H1 (cell line): ENCODE results near the gene DNM2.

Source experiments
- ASH2L ChIP-seq: fragments of 200-600, 300-600 bp; sonication (generic); IDR thresholded peaks from one replicate; pipeline ENCODE4 v1.7.1; 2017; ENCODE audit warnings: low read length
- CBX5 ChIP-seq: fragments of 300-800, 300-1000 bp; sonication (generic); IDR thresholded peaks from 2 replicates; pipeline ENCODE4 v1.7.1; 2016; ENCODE audit warnings: antibody characterized with exemption, low read length, low read depth
- CHD2 ChIP-seq: IDR thresholded peaks from 2 replicates; pipeline ENCODE4 v1.6.1; 2012; ENCODE audit warnings: low read length, improper control_type of control experiment
- FOSL1 ChIP-seq: IDR thresholded peaks from 2 replicates; pipeline ENCODE4 v1.6.1; 2011; ENCODE audit warnings: mild to moderate bottlenecking, low read depth, low read length, moderate library complexity; ENCODE audit not compliant: insufficient read depth
- HDAC2 ChIP-seq, 2 experiments: fragments of 300-600 bp in 1 of 2; sonication (generic) in 1 of 2; IDR thresholded peaks; 2 replicates each; pipeline ENCODE4 v1.6.1; 2011 to 2012; ENCODE audit warnings: low read depth in 2 of 2, low read length in 2 of 2, mild to moderate bottlenecking in 2 of 2, moderate library complexity in 2 of 2, borderline replicate concordance in 1 of 2, inconsistent platforms in 1 of 2
- HDAC6 ChIP-seq: IDR thresholded peaks from one replicate; pipeline ENCODE4 v1.7.1; 2012; ENCODE audit warnings: low read depth, mild to moderate bottlenecking, inconsistent platforms, low read length, moderate library complexity
- JUND ChIP-seq: IDR thresholded peaks from 2 replicates; pipeline ENCODE4 v1.6.1; 2011; ENCODE audit warnings: mild to moderate bottlenecking, improper control_type of control experiment, low read length
- POLR2A ChIP-seq, 2 experiments: IDR thresholded peaks; 1 replicate in 1 of 2; 2 replicates in 1 of 2; pipeline ENCODE4 v1.6.1; 2011; ENCODE audit warnings: low read depth in 2 of 2, low read length in 2 of 2, mild to moderate bottlenecking in 2 of 2; ENCODE audit errors: control extremely low read depth in 1 of 2
- POLR2AphosphoS5 ChIP-seq: IDR thresholded peaks from 2 replicates; pipeline ENCODE4 v1.6.1; 2011; ENCODE audit warnings: low read depth, low read length
- RBBP5 ChIP-seq: IDR thresholded peaks from 2 replicates; pipeline ENCODE4 v1.7.1; 2012; ENCODE audit warnings: low read depth, mild to moderate bottlenecking, inconsistent platforms, low read length, moderate library complexity, borderline replicate concordance
- RNF2 ChIP-seq: fragments of 200-900, 300-1000 bp; sonication (generic); IDR thresholded peaks from 2 replicates; pipeline ENCODE4 v1.7.1; 2016; ENCODE audit warnings: borderline replicate concordance, low read depth, mild to moderate bottlenecking, antibody characterized with exemption, low read length; ENCODE audit not compliant: poor library complexity, severe bottlenecking; ENCODE audit errors: missing control alignments
- SIN3A ChIP-seq, 2 experiments: IDR thresholded peaks in 1 of 2; conservative IDR thresholded peaks in 1 of 2; 2 replicates each; pipeline ENCODE4 v1.6.1; 2011 to 2012; ENCODE audit warnings: low read length in 2 of 2, improper control_type of control experiment in 1 of 2, low read depth in 1 of 2, mild to moderate bottlenecking in 1 of 2
- TF ChIP-seq, protein P1 (sequence below), 3 experiments: IDR thresholded peaks; 1 replicate in 2 of 3; 2 replicates in 1 of 3; pipeline versions ENCODE4 v1.5.1 to v1.6.1; 2011; ENCODE audit warnings: low read length in 3 of 3, mild to moderate bottlenecking in 3 of 3, inconsistent platforms in 2 of 3, low read depth in 1 of 3, moderate library complexity in 1 of 3; ENCODE audit not compliant: insufficient read depth in 1 of 3; ENCODE audit errors: control extremely low read depth in 1 of 3
- TF ChIP-seq, protein P2 (sequence below): IDR thresholded peaks from 2 replicates; pipeline ENCODE4 v1.6.1; 2011; ENCODE audit warnings: low read length, improper control_type of control experiment

DNA sequence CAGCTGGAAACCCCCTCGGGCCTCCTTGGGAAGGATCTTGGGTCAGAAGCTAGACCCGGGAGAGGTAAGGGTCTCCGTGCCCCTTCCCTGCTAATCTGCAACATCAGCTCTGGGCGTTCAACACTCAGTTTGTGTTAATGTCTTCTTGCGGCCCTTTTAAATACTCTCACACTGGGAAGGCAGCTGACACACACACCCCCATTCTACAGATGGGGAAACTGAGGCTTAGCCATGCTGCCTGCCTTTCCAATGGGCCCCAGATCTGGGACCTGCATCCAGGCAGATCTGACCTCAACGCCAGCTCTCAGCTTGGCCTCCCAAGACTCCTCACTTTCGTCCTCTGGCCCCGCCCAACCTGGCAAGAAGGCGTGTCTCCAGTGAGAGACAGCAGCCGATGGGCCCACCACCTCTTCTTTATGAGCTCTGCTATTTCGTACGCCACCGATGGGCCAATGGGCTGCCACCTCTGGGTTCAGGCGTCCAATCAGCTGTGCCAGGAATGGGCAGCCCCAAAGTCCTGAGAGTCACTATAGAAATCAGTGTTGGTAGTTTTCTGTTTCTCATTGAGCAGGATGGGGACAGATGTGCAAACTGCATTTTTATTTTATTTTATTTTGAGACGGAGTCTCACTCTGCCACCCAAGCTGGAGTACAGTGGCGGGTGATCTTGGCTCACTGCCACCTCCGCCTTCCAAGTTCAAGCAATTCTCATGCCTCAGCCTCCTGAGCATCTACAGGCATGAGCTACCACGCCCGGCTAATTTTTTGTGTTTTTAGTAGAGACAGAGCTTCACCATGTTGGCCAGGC, 43.8 kb downstream of the DNM2 start:
- TF ChIP-seq, protein P1, sequence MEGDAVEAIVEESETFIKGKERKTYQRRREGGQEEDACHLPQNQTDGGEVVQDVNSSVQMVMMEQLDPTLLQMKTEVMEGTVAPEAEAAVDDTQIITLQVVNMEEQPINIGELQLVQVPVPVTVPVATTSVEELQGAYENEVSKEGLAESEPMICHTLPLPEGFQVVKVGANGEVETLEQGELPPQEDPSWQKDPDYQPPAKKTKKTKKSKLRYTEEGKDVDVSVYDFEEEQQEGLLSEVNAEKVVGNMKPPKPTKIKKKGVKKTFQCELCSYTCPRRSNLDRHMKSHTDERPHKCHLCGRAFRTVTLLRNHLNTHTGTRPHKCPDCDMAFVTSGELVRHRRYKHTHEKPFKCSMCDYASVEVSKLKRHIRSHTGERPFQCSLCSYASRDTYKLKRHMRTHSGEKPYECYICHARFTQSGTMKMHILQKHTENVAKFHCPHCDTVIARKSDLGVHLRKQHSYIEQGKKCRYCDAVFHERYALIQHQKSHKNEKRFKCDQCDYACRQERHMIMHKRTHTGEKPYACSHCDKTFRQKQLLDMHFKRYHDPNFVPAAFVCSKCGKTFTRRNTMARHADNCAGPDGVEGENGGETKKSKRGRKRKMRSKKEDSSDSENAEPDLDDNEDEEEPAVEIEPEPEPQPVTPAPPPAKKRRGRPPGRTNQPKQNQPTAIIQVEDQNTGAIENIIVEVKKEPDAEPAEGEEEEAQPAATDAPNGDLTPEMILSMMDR (IDR thresholded peaks at IDR 0.05; ENCODE audit: control extremely low read depth in 1 of 3, insufficient read depth in 1 of 3, low read depth in 1 of 3, low read length in 3 of 3), result no peak
- TF ChIP-seq HDAC2 (IDR thresholded peaks at IDR 0.05; ENCODE audit: borderline replicate concordance in 1 of 2, low read depth in 2 of 2, low read length in 2 of 2) (no peak), POLR2AphosphoS5 (no peak), CHD2 (no peak), ASH2L (no peak), SIN3A (conservative IDR thresholded peaks at IDR 0.05 in 1 of 2, IDR thresholded peaks at IDR 0.05 in 1 of 2; ENCODE audit: low read depth in 1 of 2, low read length in 2 of 2) (no peak), HDAC6 (no peak), CBX5 (no peak), RNF2 (no peak), POLR2A (IDR thresholded peaks at IDR 0.05; ENCODE audit: control extremely low read depth in 1 of 2, low read depth in 2 of 2, low read length in 2 of 2) (no peak), JUND (no peak), FOSL1 (no peak), RBBP5 (no peak)
- TF ChIP-seq, protein P2, sequence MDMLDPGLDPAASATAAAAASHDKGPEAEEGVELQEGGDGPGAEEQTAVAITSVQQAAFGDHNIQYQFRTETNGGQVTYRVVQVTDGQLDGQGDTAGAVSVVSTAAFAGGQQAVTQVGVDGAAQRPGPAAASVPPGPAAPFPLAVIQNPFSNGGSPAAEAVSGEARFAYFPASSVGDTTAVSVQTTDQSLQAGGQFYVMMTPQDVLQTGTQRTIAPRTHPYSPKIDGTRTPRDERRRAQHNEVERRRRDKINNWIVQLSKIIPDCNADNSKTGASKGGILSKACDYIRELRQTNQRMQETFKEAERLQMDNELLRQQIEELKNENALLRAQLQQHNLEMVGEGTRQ, result no peak
